Neuron (in vitro differentiated cells): ENCODE data around the gene TCP11L2.
"Not testable (repeated sequence)": the region's sequence is repeated elsewhere in the genome, so short reads cannot be mapped to it uniquely, and the experiment has no call there.

ENCODE experiments used
- H2AFZ ChIP-seq: one replicate; pipeline ENCODE4 v1.6.1; 2013; ENCODE audit warnings: low read depth, mild to moderate bottlenecking, inconsistent platforms, low read length, moderate library complexity
- H3K27me3 ChIP-seq: one replicate; pipeline ENCODE4 v1.6.1; 2013; ENCODE audit warnings: low read length; ENCODE audit not compliant: insufficient read depth
- H3K36me3 ChIP-seq: one replicate; pipeline ENCODE4 v1.6.1; 2013; ENCODE audit warnings: low read length; ENCODE audit not compliant: insufficient read depth
- H3K4me1 ChIP-seq: one replicate; pipeline ENCODE4 v1.6.1; 2013; ENCODE audit warnings: low read length; ENCODE audit not compliant: insufficient read depth
- H3K4me3 ChIP-seq: 2 replicates; pipeline ENCODE4 v1.5.1; 2013; ENCODE audit warnings: mild to moderate bottlenecking, low read length, moderate library complexity
- H3K9me3 ChIP-seq: one replicate; pipeline ENCODE4 v1.6.1; 2013; ENCODE audit warnings: low read length

Gene TCP11L2

GRCh38 chr12:106348411-106348810, 45.9 kb downstream of the TCP11L2 start:
- peaks cover under 1% of the 10 kb centered on the region for H3K4me1 ChIP-seq
- H3K9me3 ChIP-seq = no peaks in the 10 kb centered on the region
- no peak overlapping the region for H3K4me3 ChIP-seq
- no peak overlapping the region for H2AFZ ChIP-seq
- H3K27me3 ChIP-seq = no peaks in the 10 kb centered on the region
- H3K36me3 ChIP-seq = no peaks in the 10 kb centered on the region

GRCh38 chr12:106353175-106353574, 50.6 kb downstream of the TCP11L2 start:
- H3K4me3 ChIP-seq = no peak overlapping the region
- no peak overlapping the region for H2AFZ ChIP-seq
- H3K27me3 ChIP-seq = no peaks in the 10 kb centered on the region
- H3K9me3 ChIP-seq = no peaks in the 10 kb centered on the region
- H3K36me3 ChIP-seq = no peaks in the 10 kb centered on the region
- peaks cover 4% of the 10 kb centered on the region for H3K4me1 ChIP-seq

- Histone ChIP-seq H3K27me3 (no peaks in the 10 kb centered on the region), H3K4me1 (peaks cover 11% of the 10 kb centered on the region), H3K36me3 (no peaks in the 10 kb centered on the region), H3K9me3 (no peaks in the 10 kb centered on the region), H2AFZ (peak within 1 kb of the TSS; percentile 54), H3K4me3 (peak within 1 kb of the TSS; percentile 76)
Observed at GRCh38 chr12:106357549-106358395, 55.2 kb downstream of the TCP11L2 start, which contains the start of gene POLR3B. TSS of gene POLR3B (plus strand) at chr12:106357748. CDS start at chr12:106357880, 132 bp downstream.

GRCh38 chr12:106358396-106359241, 56.1 kb downstream of the TCP11L2 start:
- Histone ChIP-seq H3K9me3 (no peaks in the 10 kb centered on the region), H2AFZ (peak overlapping the region; percentile 54), H3K4me3 (peak overlapping the region; percentile 76), H3K4me1 (peaks cover 11% of the 10 kb centered on the region), H3K36me3 (no peaks in the 10 kb centered on the region), H3K27me3 (no peaks in the 10 kb centered on the region)

GRCh38 chr12:106359646-106360399, 57.3 kb downstream of the TCP11L2 start:
- Histone ChIP-seq H2AFZ (no peak overlapping the region), H3K4me3 (no peak overlapping the region), H3K36me3 (no peaks in the 10 kb centered on the region), H3K4me1 (peaks cover 11% of the 10 kb centered on the region), H3K27me3 (no peaks in the 10 kb centered on the region), H3K9me3 (no peaks in the 10 kb centered on the region)

GRCh38 chr12:106360400-106360994, 58.0 kb downstream of the TCP11L2 start:
- Histone ChIP-seq H3K4me3 (no peak overlapping the region), H2AFZ (no peak overlapping the region), H3K4me1 (peaks cover 11% of the 10 kb centered on the region), H3K36me3 (no peaks in the 10 kb centered on the region), H3K27me3 (no peaks in the 10 kb centered on the region), H3K9me3 (no peaks in the 10 kb centered on the region)

GRCh38 chr12:106362971-106363370, 60.4 kb downstream of the TCP11L2 start:
- Histone ChIP-seq H3K4me3 (no peak overlapping the region), H3K4me1 (peaks cover 7% of the 10 kb centered on the region), H2AFZ (no peak overlapping the region), H3K9me3 (no peaks in the 10 kb centered on the region), H3K27me3 (no peaks in the 10 kb centered on the region), H3K36me3 (peaks cover 7% of the 10 kb centered on the region)

GRCh38 chr12:106364261-106364660, 61.7 kb downstream of the TCP11L2 start:
- H3K9me3 ChIP-seq = no peaks in the 10 kb centered on the region
- H3K4me1 ChIP-seq = no peaks in the 10 kb centered on the region

GRCh38 chr12:106369624-106370346, 67.3 kb downstream of the TCP11L2 start:
- Histone ChIP-seq H3K36me3 (peaks cover 20% of the 10 kb centered on the region), H2AFZ (no peak overlapping the region), H3K27me3 (no peaks in the 10 kb centered on the region), H3K4me1 (no peaks in the 10 kb centered on the region), H3K4me3 (no peak overlapping the region), H3K9me3 (peaks cover 6% of the 10 kb centered on the region)

More at GRCh38 chr12:106364261-106364660, 61.7 kb downstream of the TCP11L2 start:
- Histone ChIP-seq H2AFZ (no peak overlapping the region), H3K4me3 (no peak overlapping the region), H3K36me3 (peaks cover 9% of the 10 kb centered on the region), H3K27me3 (no peaks in the 10 kb centered on the region)

- H3K4me1 ChIP-seq = no peaks in the 10 kb centered on the region
- H2AFZ ChIP-seq = no peak overlapping the region
- no peak overlapping the region for H3K4me3 ChIP-seq
- H3K9me3 ChIP-seq = peaks cover 38% of the 10 kb centered on the region
- peaks cover 51% of the 10 kb centered on the region for H3K36me3 ChIP-seq
- H3K27me3 ChIP-seq = no peaks in the 10 kb centered on the region
Observed at GRCh38 chr12:106378788-106379187, 76.3 kb downstream of the TCP11L2 start.

GRCh38 chr12:106380954-106381353, 78.4 kb downstream of the TCP11L2 start:
- H3K9me3 ChIP-seq = peaks cover 34% of the 10 kb centered on the region
- H3K4me3 ChIP-seq = no peak overlapping the region
- H2AFZ ChIP-seq = no peak overlapping the region
- peaks cover 51% of the 10 kb centered on the region for H3K36me3 ChIP-seq
- no peaks in the 10 kb centered on the region for H3K4me1 ChIP-seq
- H3K27me3 ChIP-seq = no peaks in the 10 kb centered on the region

GRCh38 chr12:106381866-106382265, 79.3 kb downstream of the TCP11L2 start:
- not testable (repeated sequence) for H2AFZ ChIP-seq, H3K27me3 ChIP-seq, H3K4me3 ChIP-seq, H3K4me1 ChIP-seq
- peaks cover 47% of the 10 kb centered on the region for H3K36me3 ChIP-seq
- H3K9me3 ChIP-seq = peaks cover 34% of the 10 kb centered on the region
